K562 treated with DMSO at 1 percent for 4 hours (cell line): Measurements from ENCODE around the gene HDC. TPM values are rescaled to one million over a fixed set of nuclear protein-coding genes. Genes with fewer than 3 reads are reported as not detected.

Experiments used
- total RNA-seq: library from RNA; unstranded; fragments of 300-600 nt; gene quantifications from 2 replicates; pipeline ENCODE4 v1.2.3, GENCODE V29; 2022; ENCODE audit not compliant: insufficient read depth

The HDC gene, protein sequence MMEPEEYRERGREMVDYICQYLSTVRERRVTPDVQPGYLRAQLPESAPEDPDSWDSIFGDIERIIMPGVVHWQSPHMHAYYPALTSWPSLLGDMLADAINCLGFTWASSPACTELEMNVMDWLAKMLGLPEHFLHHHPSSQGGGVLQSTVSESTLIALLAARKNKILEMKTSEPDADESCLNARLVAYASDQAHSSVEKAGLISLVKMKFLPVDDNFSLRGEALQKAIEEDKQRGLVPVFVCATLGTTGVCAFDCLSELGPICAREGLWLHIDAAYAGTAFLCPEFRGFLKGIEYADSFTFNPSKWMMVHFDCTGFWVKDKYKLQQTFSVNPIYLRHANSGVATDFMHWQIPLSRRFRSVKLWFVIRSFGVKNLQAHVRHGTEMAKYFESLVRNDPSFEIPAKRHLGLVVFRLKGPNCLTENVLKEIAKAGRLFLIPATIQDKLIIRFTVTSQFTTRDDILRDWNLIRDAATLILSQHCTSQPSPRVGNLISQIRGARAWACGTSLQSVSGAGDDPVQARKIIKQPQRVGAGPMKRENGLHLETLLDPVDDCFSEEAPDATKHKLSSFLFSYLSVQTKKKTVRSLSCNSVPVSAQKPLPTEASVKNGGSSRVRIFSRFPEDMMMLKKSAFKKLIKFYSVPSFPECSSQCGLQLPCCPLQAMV
- 3.9 and 8.1 TPM in 2 replicates for total RNA-seq

DNA sequence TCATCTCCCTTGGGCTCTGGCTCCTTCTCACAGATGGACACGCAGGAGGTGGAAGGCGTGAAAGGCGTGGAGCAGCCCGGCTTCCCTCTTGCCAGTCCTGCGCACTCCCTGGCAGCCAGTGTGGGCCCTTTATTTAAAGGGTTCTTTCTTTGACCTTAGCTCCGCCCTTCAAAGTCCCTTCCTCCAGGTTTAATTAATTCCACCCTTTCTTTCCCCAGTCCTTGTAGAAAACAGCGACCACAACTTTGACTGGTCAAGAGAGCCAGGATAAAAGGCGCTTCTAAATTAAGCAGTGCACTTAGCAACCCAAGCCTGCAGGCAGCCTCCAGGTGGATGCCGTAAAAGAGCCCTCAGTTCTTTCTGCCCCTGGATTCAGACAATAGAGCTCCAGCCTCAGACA is at the start of gene HDC:
HDC (minus strand) TSS at position 107 of the 400 bp plus-strand sequence; CDS start at position 4, 103 bp downstream.

Other genes starting within 250 kb of the HDC start
- gene ATP8B4, start 146.5 kb downstream of the HDC start, total RNA-seq, result 0.40 and 0.80 TPM in 2 replicates
- 41.7 and 52.0 TPM in 2 replicates for gene SLC27A2, start 83.5 kb downstream of the HDC start, total RNA-seq
- gene GABPB1, start 89.5 kb upstream of the HDC start, total RNA-seq, result 9.8 and 12.4 TPM in 2 replicates
- 46.5 and 47.3 TPM in 2 replicates for gene USP8, start 158.7 kb upstream of the HDC start, total RNA-seq